ENCODE results near the gene C1orf159. TPM values are rescaled to one million over a fixed set of nuclear protein-coding genes. Genes with fewer than 3 reads are reported as not detected.

The C1orf159 gene
- total and polyA plus RNA-seq, 10 of the 15 experiments (the other 5 are each of a cell fraction or from before 2014, with no cell fraction given) = 0.11 to 23.4 (median 8.0) TPM

DNA sequence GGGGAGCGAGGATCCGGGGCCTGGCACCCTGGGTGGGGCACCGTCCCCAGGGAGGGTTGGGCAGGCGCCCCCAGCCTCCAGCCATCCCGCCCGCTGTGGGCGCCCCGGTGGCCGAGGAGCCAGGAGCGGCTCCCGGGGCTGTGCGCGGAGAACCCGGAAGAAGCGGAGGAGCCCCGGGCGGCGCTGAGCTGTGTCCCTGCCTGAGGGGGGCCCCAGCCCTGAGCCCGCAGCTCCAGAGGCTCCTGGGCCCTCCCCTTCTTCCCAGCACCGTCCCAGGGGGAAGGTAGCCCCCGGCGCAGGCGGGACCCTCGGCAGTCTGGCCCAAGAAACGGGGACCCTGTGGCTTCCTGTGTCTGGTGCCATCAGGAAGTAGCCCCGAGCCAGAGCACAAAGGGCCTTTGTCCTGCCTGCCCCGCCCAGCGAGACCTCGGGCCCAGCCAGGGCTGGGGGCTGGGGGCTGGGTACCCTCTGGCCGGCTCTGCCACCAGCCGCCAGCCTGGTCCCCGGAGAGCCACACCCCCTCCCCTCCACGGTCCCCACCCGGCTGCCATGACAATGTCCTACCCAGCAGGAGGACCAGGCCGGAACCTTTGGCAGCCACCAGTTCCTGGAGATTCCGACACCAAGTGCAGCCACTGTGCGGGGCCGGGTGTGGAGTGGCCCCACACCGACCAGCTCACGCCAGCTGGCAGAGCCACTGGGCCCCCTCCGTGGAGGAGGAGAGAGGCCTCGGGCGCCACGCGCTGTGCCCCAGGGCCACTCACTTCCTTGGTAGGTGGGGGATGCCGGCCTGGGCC, 42.2 kb upstream of the C1orf159 start (continued):
- TF ChIP-seq ZZZ3 (IDR thresholded peaks at IDR 0.05; ENCODE audit: control insufficient read depth, insufficient read length, low read depth) = no peak
- TF ChIP-seq, protein P1, sequence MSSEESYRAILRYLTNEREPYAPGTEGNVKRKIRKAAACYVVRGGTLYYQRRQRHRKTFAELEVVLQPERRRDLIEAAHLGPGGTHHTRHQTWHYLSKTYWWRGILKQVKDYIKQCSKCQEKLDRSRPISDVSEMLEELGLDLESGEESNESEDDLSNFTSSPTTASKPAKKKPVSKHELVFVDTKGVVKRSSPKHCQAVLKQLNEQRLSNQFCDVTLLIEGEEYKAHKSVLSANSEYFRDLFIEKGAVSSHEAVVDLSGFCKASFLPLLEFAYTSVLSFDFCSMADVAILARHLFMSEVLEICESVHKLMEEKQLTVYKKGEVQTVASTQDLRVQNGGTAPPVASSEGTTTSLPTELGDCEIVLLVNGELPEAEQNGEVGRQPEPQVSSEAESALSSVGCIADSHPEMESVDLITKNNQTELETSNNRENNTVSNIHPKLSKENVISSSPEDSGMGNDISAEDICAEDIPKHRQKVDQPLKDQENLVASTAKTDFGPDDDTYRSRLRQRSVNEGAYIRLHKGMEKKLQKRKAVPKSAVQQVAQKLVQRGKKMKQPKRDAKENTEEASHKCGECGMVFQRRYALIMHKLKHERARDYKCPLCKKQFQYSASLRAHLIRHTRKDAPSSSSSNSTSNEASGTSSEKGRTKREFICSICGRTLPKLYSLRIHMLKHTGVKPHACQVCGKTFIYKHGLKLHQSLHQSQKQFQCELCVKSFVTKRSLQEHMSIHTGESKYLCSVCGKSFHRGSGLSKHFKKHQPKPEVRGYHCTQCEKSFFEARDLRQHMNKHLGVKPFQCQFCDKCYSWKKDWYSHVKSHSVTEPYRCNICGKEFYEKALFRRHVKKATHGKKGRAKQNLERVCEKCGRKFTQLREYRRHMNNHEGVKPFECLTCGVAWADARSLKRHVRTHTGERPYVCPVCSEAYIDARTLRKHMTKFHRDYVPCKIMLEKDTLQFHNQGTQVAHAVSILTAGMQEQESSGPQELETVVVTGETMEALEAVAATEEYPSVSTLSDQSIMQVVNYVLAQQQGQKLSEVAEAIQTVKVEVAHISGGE (CRISPR knock-in tag; IDR thresholded peaks at IDR 0.05) = no peak
- TF ChIP-seq, protein P2, sequence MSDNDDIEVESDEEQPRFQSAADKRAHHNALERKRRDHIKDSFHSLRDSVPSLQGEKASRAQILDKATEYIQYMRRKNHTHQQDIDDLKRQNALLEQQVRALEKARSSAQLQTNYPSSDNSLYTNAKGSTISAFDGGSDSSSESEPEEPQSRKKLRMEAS (IDR thresholded peaks at IDR 0.05; ENCODE audit: low read depth, low read length) = no peak
- TF ChIP-seq, protein P3, sequence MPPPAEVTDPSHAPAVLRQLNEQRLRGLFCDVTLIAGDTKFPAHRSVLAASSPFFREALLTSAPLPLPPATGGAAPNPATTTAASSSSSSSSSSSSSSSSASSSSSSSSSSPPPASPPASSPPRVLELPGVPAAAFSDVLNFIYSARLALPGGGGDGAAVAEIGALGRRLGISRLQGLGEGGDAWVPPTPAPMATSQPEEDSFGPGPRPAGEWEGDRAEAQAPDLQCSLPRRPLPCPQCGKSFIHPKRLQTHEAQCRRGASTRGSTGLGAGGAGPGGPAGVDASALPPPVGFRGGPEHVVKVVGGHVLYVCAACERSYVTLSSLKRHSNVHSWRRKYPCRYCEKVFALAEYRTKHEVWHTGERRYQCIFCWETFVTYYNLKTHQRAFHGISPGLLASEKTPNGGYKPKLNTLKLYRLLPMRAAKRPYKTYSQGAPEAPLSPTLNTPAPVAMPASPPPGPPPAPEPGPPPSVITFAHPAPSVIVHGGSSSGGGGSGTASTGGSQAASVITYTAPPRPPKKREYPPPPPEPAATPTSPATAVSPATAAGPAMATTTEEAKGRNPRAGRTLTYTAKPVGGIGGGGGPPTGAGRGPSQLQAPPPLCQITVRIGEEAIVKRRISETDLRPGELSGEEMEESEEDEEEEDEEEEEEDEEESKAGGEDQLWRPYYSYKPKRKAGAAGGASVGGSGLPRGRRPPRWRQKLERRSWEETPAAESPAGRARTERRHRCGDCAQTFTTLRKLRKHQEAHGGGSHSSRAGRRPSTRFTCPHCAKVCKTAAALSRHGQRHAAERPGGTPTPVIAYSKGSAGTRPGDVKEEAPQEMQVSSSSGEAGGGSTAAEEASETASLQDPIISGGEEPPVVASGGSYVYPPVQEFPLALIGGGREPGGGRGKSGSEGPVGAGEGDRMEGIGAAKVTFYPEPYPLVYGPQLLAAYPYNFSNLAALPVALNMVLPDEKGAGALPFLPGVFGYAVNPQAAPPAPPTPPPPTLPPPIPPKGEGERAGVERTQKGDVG (CRISPR knock-in tag; IDR thresholded peaks at IDR 0.05) = no peak
- no peak for TF ChIP-seq YY1 (IDR thresholded peaks at IDR 0.05; ENCODE audit: low read depth, low read length)
- TF ChIP-seq EP300 (IDR thresholded peaks at IDR 0.05; ENCODE audit: borderline replicate concordance in 1 of 2, control insufficient read depth in 1 of 2, low read depth in 2 of 2, low read length in 2 of 2) = no peak
- TF ChIP-seq STAT1 (conservative IDR thresholded peaks at IDR 0.05) = 0 out of 2 replicates have a peak, but pooled peaks have one; percentile 23
- TF ChIP-seq, protein P4, sequence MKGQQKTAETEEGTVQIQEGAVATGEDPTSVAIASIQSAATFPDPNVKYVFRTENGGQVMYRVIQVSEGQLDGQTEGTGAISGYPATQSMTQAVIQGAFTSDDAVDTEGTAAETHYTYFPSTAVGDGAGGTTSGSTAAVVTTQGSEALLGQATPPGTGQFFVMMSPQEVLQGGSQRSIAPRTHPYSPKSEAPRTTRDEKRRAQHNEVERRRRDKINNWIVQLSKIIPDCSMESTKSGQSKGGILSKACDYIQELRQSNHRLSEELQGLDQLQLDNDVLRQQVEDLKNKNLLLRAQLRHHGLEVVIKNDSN (IDR thresholded peaks at IDR 0.05; ENCODE audit: borderline replicate concordance, extremely low read length, insufficient read depth, low read depth, low read length) = no peak

All from GM12878 (cell line).